ENCODE results near the gene FMOD. TPM values are rescaled to one million over a fixed set of nuclear protein-coding genes. Genes with fewer than 3 reads are reported as not detected.
A peak's percentile ranks its signal among the peaks of the same experiment; 100 is the strongest.
"Not testable (repeated sequence)": the region's sequence is repeated elsewhere in the genome, so short reads cannot be mapped to it uniquely, and the experiment has no call there.

Gene FMOD
- total RNA-seq, 2 donors from 2014 or later = 25.2 to 29.6 TPM

GRCh38 chr1:203299719-203300429 is 51.0 kb downstream of the FMOD start:
- ATAC-seq; intact Hi-C loops (cut with DNase I, micrococcal nuclease); DNase-seq: not testable (repeated sequence)

GRCh38 chr1:203299169-203299568 is 51.8 kb downstream of the FMOD start:
- intact Hi-C loops (cut with DNase I, micrococcal nuclease) = no loop called here
- no peak for ATAC-seq
- DNase-seq = no peak

- ATAC-seq = no peak
- DNase-seq = peak in 1 of 2 donors; percentile 12
- intact Hi-C loops (cut with DNase I, micrococcal nuclease) = no loop called here
Measured at GRCh38 chr1:203296460-203297073, 54.4 kb downstream of the FMOD start.

GRCh38 chr1:203295796-203296195 is 55.1 kb downstream of the FMOD start:
- ATAC-seq (no peak), DNase-seq (no peak)
- intact Hi-C loops (cut with DNase I, micrococcal nuclease) = no loop called here

- ATAC-seq (peak; percentile 62), DNase-seq (peak; percentile 73 to 87)
- intact Hi-C loops (cut with DNase I, micrococcal nuclease) = no loop called here
Measured at GRCh38 chr1:203291201-203292096, 59.5 kb downstream of the FMOD start.

Other genes with a start within 250 kb of the FMOD start
- under 1 TPM; 0.37 to 0.39 TPM for gene ADORA1, start 223.4 kb downstream of the FMOD start, total RNA-seq
- gene MYBPH, start 175.3 kb downstream of the FMOD start, total RNA-seq = not detected
- gene CHI3L1, start 164.4 kb downstream of the FMOD start, total RNA-seq = 1 to 10 TPM in 1 of 2 donors, under 1 TPM in 1; 0.67 to 3.0 TPM
- under 1 TPM in 1 of 2 donors, not detected in 1; 0.40 TPM for gene CHIT1, start 121.4 kb downstream of the FMOD start, total RNA-seq
- 10 to 100 TPM; 70.5 to 76.9 TPM for gene BTG2, start 45.6 kb downstream of the FMOD start, total RNA-seq
- gene PRELP, start 124.7 kb upstream of the FMOD start, total RNA-seq = 10 to 100 TPM in 1 of 2 donors, 1 to 10 TPM in 1; 6.6 to 19.7 TPM
- gene OPTC, start 143.0 kb upstream of the FMOD start, total RNA-seq = not detected